Activated T-cell treated with anti-CD3 and anti-CD28 coated beads, Interleukin-2, amount 50 U/mL, for 4 hours (primary cell): ENCODE data around the gene BCL11B. TPM values are rescaled to one million over a fixed set of nuclear protein-coding genes. Genes with fewer than 3 reads are reported as not detected.
A peak's percentile ranks its signal among the peaks of the same experiment; 100 is the strongest.

ENCODE experiments used
- ATAC-seq, 2 donors: fragments of 200-7000 bp; cut with Tn5 transposase; one replicate each; pipeline ENCODE4 v1.10.0; 2021
- DNase-seq: peaks from one replicate; pipeline ENCODE4 v3.0.0-alpha.2; 2020
- H3K27me3 Mint-ChIP-seq: one replicate; pipeline ENCODE4 v1.8.0; 2021; ENCODE audit warnings: low read depth, mixed read lengths
- H3K36me3 Mint-ChIP-seq: one replicate; pipeline ENCODE4 v1.8.0; 2022; ENCODE audit warnings: mixed read lengths; ENCODE audit not compliant: insufficient read depth
- H3K4me1 Mint-ChIP-seq: one replicate; pipeline ENCODE4 v1.8.0; 2021; ENCODE audit warnings: low read depth, mixed read lengths
- H3K4me3 Mint-ChIP-seq: one replicate; pipeline ENCODE4 v1.8.0; 2021; ENCODE audit warnings: mild to moderate bottlenecking, moderate library complexity, mixed read lengths
- H3K9me3 Mint-ChIP-seq: one replicate; pipeline ENCODE4 v1.8.0; 2021; ENCODE audit warnings: mixed read lengths
- total RNA-seq, 3 donors: library from RNA; stranded (reverse); gene quantifications; one replicate each; pipeline ENCODE4 v1.2.1, GENCODE V29; 2021

BCL11B gene
- total RNA-seq, 3 donors from 2014 or later = 54.6 to 64.6 (median 62.4) TPM

- Mint-ChIP-seq H3K9me3 (peaks cover 6% of the 10 kb centered on the region), H3K4me1 (no peaks in the 10 kb centered on the region), H3K27me3 (peaks cover 3% of the 10 kb centered on the region), H3K4me3 (no peak overlapping the region), H3K36me3 (peaks cover 2% of the 10 kb centered on the region)
- DNase-seq (no peak), ATAC-seq (no peak)
Observed at GRCh38 chr14:99309220-99309766, 37.3 kb upstream of the BCL11B start.

GRCh38 chr14:99304208-99304607 is 32.2 kb upstream of the BCL11B start:
- Mint-ChIP-seq H3K27me3 (peaks cover 3% of the 10 kb centered on the region), H3K9me3 (peaks cover 26% of the 10 kb centered on the region), H3K36me3 (peaks cover 4% of the 10 kb centered on the region), H3K4me1 (no peaks in the 10 kb centered on the region), H3K4me3 (no peak overlapping the region)
- ATAC-seq = no peak
- no peak for DNase-seq

- H3K4me3 Mint-ChIP-seq = no peak overlapping the region
- H3K9me3 Mint-ChIP-seq = peaks cover 35% of the 10 kb centered on the region
- DNase-seq (no peak), ATAC-seq (no peak)
- H3K4me1 Mint-ChIP-seq = no peaks in the 10 kb centered on the region
- peaks cover 7% of the 10 kb centered on the region for H3K36me3 Mint-ChIP-seq
- peaks cover 8% of the 10 kb centered on the region for H3K27me3 Mint-ChIP-seq
Observed at GRCh38 chr14:99300190-99300589, 28.2 kb upstream of the BCL11B start.

GRCh38 chr14:99296517-99296916 is 24.5 kb upstream of the BCL11B start:
- peaks cover 27% of the 10 kb centered on the region for H3K9me3 Mint-ChIP-seq
- ATAC-seq (no peak), DNase-seq (no peak)
- peaks cover 7% of the 10 kb centered on the region for H3K36me3 Mint-ChIP-seq
- H3K27me3 Mint-ChIP-seq = peaks cover 10% of the 10 kb centered on the region
- H3K4me1 Mint-ChIP-seq = no peaks in the 10 kb centered on the region
- H3K4me3 Mint-ChIP-seq = no peak overlapping the region

GRCh38 chr14:99289394-99290189 is 17.6 kb upstream of the BCL11B start:
- Mint-ChIP-seq H3K4me1 (peaks cover 17% of the 10 kb centered on the region), H3K36me3 (no peaks in the 10 kb centered on the region), H3K4me3 (no peak overlapping the region), H3K9me3 (no peaks in the 10 kb centered on the region), H3K27me3 (peaks cover 5% of the 10 kb centered on the region)
- ATAC-seq (no peak), DNase-seq (no peak)

GRCh38 chr14:99288948-99289347 is 17.0 kb upstream of the BCL11B start:
- no peak for DNase-seq
- no peaks in the 10 kb centered on the region for H3K36me3 Mint-ChIP-seq
- peaks cover 5% of the 10 kb centered on the region for H3K27me3 Mint-ChIP-seq
- H3K4me1 Mint-ChIP-seq = peaks cover 17% of the 10 kb centered on the region
- no peak for ATAC-seq
- no peak overlapping the region for H3K4me3 Mint-ChIP-seq
- H3K9me3 Mint-ChIP-seq = no peaks in the 10 kb centered on the region

- Mint-ChIP-seq H3K36me3 (no peaks in the 10 kb centered on the region), H3K27me3 (peaks cover 5% of the 10 kb centered on the region), H3K4me1 (peaks cover 17% of the 10 kb centered on the region), H3K9me3 (no peaks in the 10 kb centered on the region), H3K4me3 (peak overlapping the region; percentile 55)
- no peak for DNase-seq
- ATAC-seq = peak; percentile 40 to 77
Observed at GRCh38 chr14:99287269-99287942, 15.4 kb upstream of the BCL11B start.

GRCh38 chr14:99286761-99287160 is 14.8 kb upstream of the BCL11B start:
- no peak for DNase-seq
- Mint-ChIP-seq H3K4me1 (peaks cover 17% of the 10 kb centered on the region), H3K9me3 (no peaks in the 10 kb centered on the region), H3K4me3 (peak overlapping the region; percentile 55), H3K36me3 (no peaks in the 10 kb centered on the region), H3K27me3 (peaks cover 4% of the 10 kb centered on the region)
- ATAC-seq = no peak

GRCh38 chr14:99284254-99285004 is 12.4 kb upstream of the BCL11B start:
- Mint-ChIP-seq H3K36me3 (no peaks in the 10 kb centered on the region), H3K4me3 (no peak overlapping the region), H3K27me3 (peaks cover 2% of the 10 kb centered on the region), H3K4me1 (peaks cover 30% of the 10 kb centered on the region), H3K9me3 (no peaks in the 10 kb centered on the region)
- ATAC-seq (no peak), DNase-seq (no peak)

GRCh38 chr14:99282261-99283050 is 10.5 kb upstream of the BCL11B start:
- Mint-ChIP-seq H3K4me1 (peaks cover 28% of the 10 kb centered on the region), H3K9me3 (no peaks in the 10 kb centered on the region), H3K4me3 (no peak overlapping the region), H3K27me3 (peaks cover 2% of the 10 kb centered on the region), H3K36me3 (no peaks in the 10 kb centered on the region)
- no peak for ATAC-seq
- DNase-seq = no peak

GRCh38 chr14:99281396-99281795 is 9.4 kb upstream of the BCL11B start:
- Mint-ChIP-seq H3K27me3 (peaks cover 2% of the 10 kb centered on the region), H3K4me1 (peaks cover 26% of the 10 kb centered on the region), H3K36me3 (no peaks in the 10 kb centered on the region), H3K4me3 (no peak overlapping the region), H3K9me3 (no peaks in the 10 kb centered on the region)
- ATAC-seq (no peak), DNase-seq (no peak)

GRCh38 chr14:99280852-99281251 is 8.9 kb upstream of the BCL11B start:
- no peak overlapping the region for H3K4me3 Mint-ChIP-seq
- DNase-seq (no peak), ATAC-seq (no peak)
- H3K4me1 Mint-ChIP-seq = peaks cover 29% of the 10 kb centered on the region
- H3K36me3 Mint-ChIP-seq = no peaks in the 10 kb centered on the region
- H3K27me3 Mint-ChIP-seq = peaks cover 2% of the 10 kb centered on the region
- H3K9me3 Mint-ChIP-seq = no peaks in the 10 kb centered on the region

- DNase-seq (no peak), ATAC-seq (no peak)
- H3K9me3 Mint-ChIP-seq = no peaks in the 10 kb centered on the region
- H3K36me3 Mint-ChIP-seq = no peaks in the 10 kb centered on the region
- H3K4me1 Mint-ChIP-seq = peaks cover 29% of the 10 kb centered on the region
- H3K27me3 Mint-ChIP-seq = peaks cover 2% of the 10 kb centered on the region
- no peak overlapping the region for H3K4me3 Mint-ChIP-seq
Observed at GRCh38 chr14:99280066-99280731, 8.2 kb upstream of the BCL11B start.
